Upper lobe of left lung (tissue), 6 donors: ENCODE data around the gene ZSCAN21. TPM values are rescaled to one million over a fixed set of nuclear protein-coding genes. Genes with fewer than 3 reads are reported as not detected.
A peak's percentile ranks its signal among the peaks of the same experiment; 100 is the strongest.
"Not testable (repeated sequence)": the region's sequence is repeated elsewhere in the genome, so short reads cannot be mapped to it uniquely, and the experiment has no call there.

Experiments
- ATAC-seq, 2 donors: fragments of 200-7000 bp; cut with Tn5 transposase; one replicate each; pipeline ENCODE4 v1.9.1; 2022; ENCODE audit warnings: mild to moderate bottlenecking in 2 of 2, moderate library complexity in 2 of 2; ENCODE audit not compliant: low FRiP score in 2 of 2
- DNase-seq, 2 donors: peaks; one replicate each; pipeline ENCODE4 v3.0.0-alpha.2; 2019 to 2020
- H3K27ac ChIP-seq, 4 donors: fragments of 200-600 bp; sonication (generic); one replicate each; pipeline ENCODE4 v1.5.1; 2016 to 2019
- H3K27me3 ChIP-seq, 4 donors: fragments of 200-600 bp; sonication (generic); one replicate each; pipeline ENCODE4 v1.5.1; 2017 to 2019
- H3K36me3 ChIP-seq, 4 donors: fragments of 200-600 bp; sonication (generic); one replicate each; pipeline ENCODE4 v1.5.1; 2016 to 2019
- H3K4me1 ChIP-seq, 4 donors: fragments of 200-600 bp; sonication (generic); one replicate each; pipeline ENCODE4 v1.5.1; 2018 to 2019
- H3K4me3 ChIP-seq, 4 donors: fragments of 200-600 bp; sonication (generic); one replicate each; pipeline ENCODE4 v1.5.1; 2017 to 2019; ENCODE audit warnings: mild to moderate bottlenecking in 2 of 4, moderate library complexity in 1 of 4
- H3K9me3 ChIP-seq, 4 donors: fragments of 200-600 bp; sonication (generic); one replicate each; pipeline ENCODE4 v1.5.1; 2018 to 2019
- EP300 ChIP-seq, 4 donors: sonication (generic); formaldehyde crosslinking; IDR thresholded peaks; one replicate each; pipeline ENCODE4 v1.5.1; 2017; ENCODE audit warnings: antibody characterized with exemption in 4 of 4, control low read depth in 2 of 4
- POLR2A ChIP-seq, 4 donors: fragments of 450-650 bp; IDR thresholded peaks; one replicate each; pipeline ENCODE4 v1.5.1; 2016 to 2017; ENCODE audit warnings: antibody characterized with exemption in 4 of 4, mild to moderate bottlenecking in 2 of 4
- POLR2AphosphoS5 ChIP-seq, 2 donors: sonication (generic); formaldehyde crosslinking; IDR thresholded peaks; one replicate each; pipeline ENCODE4 v1.5.1; 2017; ENCODE audit warnings: antibody characterized with exemption in 2 of 2
- WGBS, 2 donors: methylation state at CpG; one replicate each; pipeline ENCODE4 v1.1.5; 2017 to 2018; 5-methylcytosine and 5-hydroxymethylcytosine counted together
- total RNA-seq, 6 donors: library from RNA; depleted of rRNA in 4 of 6; stranded (reverse); fragments of >200 nt in 4 of 6; gene quantifications; one replicate each; pipeline versions ENCODE4 v1.1.0 to v1.2.1, GENCODE V29; 2016 to 2021
- TF ChIP-seq, protein P1 (sequence below), 6 experiments: fragments of 450-650 bp in 4 of 6; fragments of 200-600 bp in 2 of 6; sonication (generic) in 2 of 6; IDR thresholded peaks; one replicate each; pipeline ENCODE4 v1.5.1; 2016 to 2019; ENCODE audit warnings: antibody characterized with exemption in 6 of 6
- donor health status: DM: no; HTN: no; CAD: no; lungs with moderate emphysema.
- donor health status: DM: no; HTN: yes; CAD: no; lungs with severe emphysema.

ZSCAN21 gene
- 10 to 100 TPM in 4 of 6 donors, 1 to 10 TPM in 2; 8.6 to 17.8 (median 10.8) TPM for total RNA-seq

DNA sequence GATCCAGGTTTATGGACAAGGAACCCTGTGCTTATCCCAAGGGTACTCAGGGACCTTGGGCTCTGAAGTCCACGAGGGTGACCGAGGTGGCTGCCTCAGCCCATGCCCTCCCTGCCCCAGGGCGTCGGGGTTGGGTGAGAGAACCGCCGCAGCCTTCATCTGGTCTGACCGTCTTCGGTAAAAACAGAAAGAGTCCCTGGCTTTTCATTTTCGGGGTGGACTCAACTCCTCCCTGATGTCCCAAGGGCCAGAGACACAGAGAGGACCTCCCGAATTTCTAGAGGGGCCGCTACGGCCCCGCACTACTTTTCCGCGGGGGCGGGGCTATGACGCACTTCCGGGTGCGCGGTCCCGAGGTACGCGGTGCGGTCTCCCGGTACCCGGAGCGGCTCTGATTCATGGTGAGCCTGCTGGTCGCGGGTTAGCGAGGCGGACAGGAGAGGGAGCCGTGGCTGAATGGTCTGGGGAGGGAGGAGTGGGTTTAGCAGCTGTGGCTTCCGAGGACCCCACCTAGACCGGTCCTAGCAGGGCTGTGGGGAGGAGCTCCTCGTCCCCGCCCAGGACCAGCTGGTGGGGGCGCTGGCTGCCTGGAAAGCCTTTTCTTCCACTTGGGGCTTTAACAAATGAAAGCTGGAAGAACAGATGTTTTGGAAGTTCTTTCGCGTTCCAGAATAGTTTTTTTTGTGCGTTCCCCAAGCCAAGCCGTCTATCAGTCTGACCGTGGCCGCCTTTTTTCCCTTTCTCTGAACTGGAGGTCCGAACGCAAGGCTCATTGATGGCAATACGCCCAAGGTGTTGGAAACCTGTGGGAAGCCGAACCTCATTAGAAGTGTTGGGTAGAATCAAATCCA, at the start of gene ZSCAN21:
ZSCAN21 (plus strand) TSS at position 334 of the 851 bp plus-strand sequence. CDS start 7,233 bp downstream, outside the sequence.
- DNase-seq (peak; percentile 86 to 98), ATAC-seq (peak; percentile 96 to 99)
- Histone ChIP-seq H3K36me3 (no peaks in the 10 kb centered on the region), H3K27me3 (no peaks in the 10 kb centered on the region), H3K27ac (peak within 1 kb of the TSS; percentile 85 to 97 (median 92)), H3K4me1 (peaks cover 5 to 16% (median 9%) of the 10 kb centered on the region in 4 donors), H3K9me3 (no peaks in the 10 kb centered on the region), H3K4me3 (peak within 1 kb of the TSS; percentile 58 to 87 (median 66))
- WGBS, 2 donors: 0 to 1% methylated on average over 10 to 46 of the region's 47 CpGs
- TF ChIP-seq POLR2A (IDR thresholded peaks at IDR 0.05) (peak in 3 of 4 donors; percentile 39 to 81 (median 66)), EP300 (IDR thresholded peaks at IDR 0.05) (no peak), POLR2AphosphoS5 (IDR thresholded peaks at IDR 0.05) (peak; percentile 86)
- TF ChIP-seq, protein P1, sequence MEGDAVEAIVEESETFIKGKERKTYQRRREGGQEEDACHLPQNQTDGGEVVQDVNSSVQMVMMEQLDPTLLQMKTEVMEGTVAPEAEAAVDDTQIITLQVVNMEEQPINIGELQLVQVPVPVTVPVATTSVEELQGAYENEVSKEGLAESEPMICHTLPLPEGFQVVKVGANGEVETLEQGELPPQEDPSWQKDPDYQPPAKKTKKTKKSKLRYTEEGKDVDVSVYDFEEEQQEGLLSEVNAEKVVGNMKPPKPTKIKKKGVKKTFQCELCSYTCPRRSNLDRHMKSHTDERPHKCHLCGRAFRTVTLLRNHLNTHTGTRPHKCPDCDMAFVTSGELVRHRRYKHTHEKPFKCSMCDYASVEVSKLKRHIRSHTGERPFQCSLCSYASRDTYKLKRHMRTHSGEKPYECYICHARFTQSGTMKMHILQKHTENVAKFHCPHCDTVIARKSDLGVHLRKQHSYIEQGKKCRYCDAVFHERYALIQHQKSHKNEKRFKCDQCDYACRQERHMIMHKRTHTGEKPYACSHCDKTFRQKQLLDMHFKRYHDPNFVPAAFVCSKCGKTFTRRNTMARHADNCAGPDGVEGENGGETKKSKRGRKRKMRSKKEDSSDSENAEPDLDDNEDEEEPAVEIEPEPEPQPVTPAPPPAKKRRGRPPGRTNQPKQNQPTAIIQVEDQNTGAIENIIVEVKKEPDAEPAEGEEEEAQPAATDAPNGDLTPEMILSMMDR (IDR thresholded peaks at IDR 0.05): peak in 5 of 6 experiments; percentile 13 to 30 (median 18)

DNA sequence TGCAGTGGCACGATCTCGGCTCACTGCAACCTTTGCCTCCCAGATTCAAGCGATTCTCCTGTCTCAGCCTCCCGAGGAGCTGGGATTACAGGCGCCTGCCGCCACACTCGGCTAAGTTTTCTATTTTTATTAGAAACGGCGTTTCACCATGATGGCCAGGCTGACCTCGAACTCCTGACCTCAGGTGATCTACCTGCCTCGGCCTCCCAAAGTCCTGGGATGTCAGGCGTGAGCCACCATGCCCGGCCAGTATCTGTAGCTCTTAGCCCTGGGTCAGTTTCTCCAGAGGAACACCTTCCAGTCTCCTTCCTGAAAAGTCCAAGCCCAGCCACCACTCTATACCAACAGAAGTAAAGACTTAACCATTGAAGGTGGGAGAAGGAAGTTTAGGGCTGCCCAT, 49.3 kb upstream of the ZSCAN21 start:
- no peak overlapping the region for H3K4me3 ChIP-seq
- peaks cover 13 to 34% (median 25%) of the 10 kb centered on the region in 4 donors for H3K4me1 ChIP-seq
- H3K27me3 ChIP-seq: no peaks in the 10 kb centered on the region
- H3K36me3 ChIP-seq: no peaks in the 10 kb centered on the region
- ATAC-seq (no peak), DNase-seq (no peak)
- no peaks in the 10 kb centered on the region for H3K9me3 ChIP-seq
- WGBS, 2 donors: 92 to 94% methylated on average over 13 of the region's 13 CpGs
- no peak overlapping the region for H3K27ac ChIP-seq
- TF ChIP-seq POLR2AphosphoS5 (IDR thresholded peaks at IDR 0.05) (no peak), EP300 (IDR thresholded peaks at IDR 0.05) (no peak), POLR2A (IDR thresholded peaks at IDR 0.05) (no peak)
- TF ChIP-seq, protein P1 (IDR thresholded peaks at IDR 0.05): no peak

DNA sequence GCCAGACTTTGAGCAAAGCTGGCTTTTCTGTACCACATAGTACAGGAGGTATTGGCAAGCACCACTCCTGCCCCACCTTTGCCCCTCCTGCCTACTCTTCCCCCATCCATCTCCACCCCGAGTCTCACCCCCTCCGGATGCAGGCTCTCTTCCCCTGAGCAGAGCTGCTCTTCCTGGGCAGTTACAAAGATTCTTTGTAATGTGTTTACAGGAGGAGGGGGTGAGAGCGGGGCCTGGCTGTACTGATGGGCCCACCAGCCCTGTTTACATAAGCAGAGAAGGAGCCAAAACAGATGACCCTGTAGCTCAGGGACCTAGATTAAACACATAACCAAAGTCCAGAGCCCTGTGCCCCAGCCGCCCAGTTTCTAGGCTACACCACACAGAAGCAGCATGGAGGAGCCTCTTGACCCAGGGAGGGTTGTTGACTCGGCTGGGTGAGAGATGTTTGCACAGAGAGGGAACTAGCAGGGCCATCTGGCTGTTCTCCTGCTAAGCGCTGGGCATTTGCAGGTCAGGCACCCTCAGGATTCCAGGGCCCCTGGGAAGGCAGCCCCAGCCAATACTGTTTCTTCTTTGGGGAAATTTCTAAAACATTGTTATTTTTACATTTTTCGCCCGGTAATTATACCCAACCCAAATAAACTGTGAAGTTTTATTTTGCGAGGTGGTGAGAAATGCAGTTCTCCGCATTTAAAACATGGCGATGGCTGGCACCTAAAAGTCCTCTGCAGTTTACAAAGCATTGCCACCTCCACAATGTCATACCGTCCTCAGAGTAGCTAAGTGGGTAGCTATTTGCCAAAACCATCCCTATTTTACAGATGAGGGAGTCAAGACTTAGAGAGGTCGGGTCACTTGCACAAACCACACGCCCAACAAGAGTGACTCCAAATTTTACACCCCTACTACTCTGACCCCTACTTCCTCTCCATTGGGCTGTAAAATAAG, 45.6 kb upstream of the ZSCAN21 start:
- Histone ChIP-seq H3K36me3 (no peaks in the 10 kb centered on the region), H3K4me1 (peaks cover 7 to 20% (median 15%) of the 10 kb centered on the region in 4 donors), H3K9me3 (no peaks in the 10 kb centered on the region), H3K27ac (peak overlapping the region in 2 of 4 donors; percentile 38 to 64), H3K27me3 (no peaks in the 10 kb centered on the region), H3K4me3 (no peak overlapping the region)
- TF ChIP-seq, protein P1 (IDR thresholded peaks at IDR 0.05): no peak
- TF ChIP-seq POLR2AphosphoS5 (IDR thresholded peaks at IDR 0.05): peak in 1 of 2 donors; percentile 28
- DNase-seq (peak in 1 of 2 donors; percentile 89), ATAC-seq (peak; percentile 63 to 92)
- WGBS, 2 donors: 50 to 54% methylated on average over 13 to 14 of the region's 14 CpGs

DNA sequence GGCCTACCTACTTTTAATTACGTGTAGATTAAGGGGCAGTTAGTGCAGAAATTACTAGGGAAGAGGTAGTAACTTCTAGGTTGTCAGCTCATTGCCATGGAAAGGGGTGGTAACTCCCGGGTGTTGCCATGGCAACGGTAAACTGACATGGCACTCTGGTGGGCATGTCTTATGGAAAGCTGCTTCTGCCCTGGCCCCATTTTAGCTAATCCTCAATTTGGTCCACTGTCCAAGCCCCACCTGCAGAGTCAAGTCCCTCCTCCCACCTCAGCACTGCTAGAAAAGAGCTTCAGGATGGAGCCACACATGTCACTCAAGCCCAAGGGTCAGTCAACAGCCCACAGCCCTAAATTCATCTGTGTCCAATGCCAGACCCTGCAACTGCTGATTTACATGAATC, 41.7 kb upstream of the ZSCAN21 start:
- no peaks in the 10 kb centered on the region for H3K36me3 ChIP-seq
- no peak for TF ChIP-seq EP300 (IDR thresholded peaks at IDR 0.05)
- peaks cover 7 to 31% (median 19%) of the 10 kb centered on the region in 4 donors for H3K4me1 ChIP-seq
- no peaks in the 10 kb centered on the region for H3K27me3 ChIP-seq
- ATAC-seq: no peak
- H3K9me3 ChIP-seq: no peaks in the 10 kb centered on the region
- no peak overlapping the region for H3K27ac ChIP-seq
- no peak for DNase-seq
- H3K4me3 ChIP-seq: no peak overlapping the region
- WGBS, 2 donors: 79 to 90% methylated on average over 3 of the region's 3 CpGs

DNA sequence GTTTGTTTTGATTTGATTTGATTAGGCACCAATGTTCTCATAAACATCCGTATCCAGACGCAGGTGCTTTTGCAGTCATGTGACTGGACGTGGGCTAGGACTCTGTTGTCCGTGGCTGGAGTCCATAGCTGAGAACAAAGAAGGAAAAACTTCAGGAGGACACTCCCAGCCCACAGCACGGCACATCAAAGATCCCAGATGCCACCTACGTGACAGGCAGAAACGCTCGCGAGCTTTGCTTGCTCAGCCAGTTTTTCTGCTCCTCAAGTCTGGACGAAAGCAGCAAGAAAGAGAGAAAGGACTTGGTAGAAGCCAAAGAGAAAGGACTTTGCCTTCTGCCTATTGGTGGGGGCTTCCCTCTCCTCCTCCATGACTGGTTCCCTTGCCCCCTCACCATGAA, 41.0 kb upstream of the ZSCAN21 start:
- WGBS, 2 donors: 46 to 47% methylated on average over 10 of the region's 10 CpGs
- Histone ChIP-seq H3K36me3 (no peaks in the 10 kb centered on the region), H3K9me3 (no peaks in the 10 kb centered on the region), H3K27ac (no peak overlapping the region), H3K27me3 (no peaks in the 10 kb centered on the region), H3K4me3 (no peak overlapping the region), H3K4me1 (peaks cover 3 to 26% (median 17%) of the 10 kb centered on the region in 4 donors)
- TF ChIP-seq EP300 (IDR thresholded peaks at IDR 0.05): no peak
- TF ChIP-seq, protein P1 (IDR thresholded peaks at IDR 0.05): no peak
- ATAC-seq (no peak), DNase-seq (no peak)

DNA sequence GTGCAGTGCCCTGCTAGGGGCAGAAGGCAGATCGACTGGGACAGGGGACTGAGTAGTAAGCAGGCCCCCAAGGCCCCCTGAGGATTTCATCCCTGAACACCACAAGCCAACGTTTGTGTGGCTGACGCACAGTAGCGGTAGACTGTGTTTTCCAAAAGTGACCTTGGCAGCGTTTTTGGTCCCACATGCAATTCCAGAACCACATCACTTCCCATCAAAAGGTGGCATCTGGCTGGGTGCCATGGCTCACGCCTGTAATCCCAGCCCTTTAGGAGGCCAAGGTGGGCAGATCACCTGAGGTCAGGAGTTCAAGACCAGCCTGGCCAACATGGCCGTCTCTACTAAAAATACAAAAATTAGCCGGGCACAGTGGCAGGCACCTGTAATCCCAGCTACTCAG, 39.6 kb upstream of the ZSCAN21 start:
- H3K9me3 ChIP-seq, H3K27ac ChIP-seq, H3K27me3 ChIP-seq, H3K36me3 ChIP-seq, ATAC-seq, H3K4me3 ChIP-seq, DNase-seq: not testable (repeated sequence)
- WGBS, 2 donors: 76 to 91% methylated on average over 5 to 8 of the region's 8 CpGs
- peaks cover 0 to 14% (median 7%) of the 10 kb centered on the region in 4 donors for H3K4me1 ChIP-seq
